Neural cell (in vitro differentiated cells): ENCODE measurements around the gene MAMLD1. TPM values are rescaled to one million over a fixed set of nuclear protein-coding genes. Genes with fewer than 3 reads are reported as not detected.

Source experiments
- H2AFZ ChIP-seq: fragments of 200-600, 300-800 bp; sonication (generic), shearing (Covaris generic); 2 replicates; pipeline ENCODE4 v1.6.0; 2014; ENCODE audit warnings: low read depth, mild to moderate bottlenecking, antibody characterized with exemption, low read length, moderate library complexity
- H3F3A ChIP-seq: fragments of 200-600 bp; shearing (Covaris generic); 2 replicates; pipeline ENCODE4 v1.6.1; 2016; ENCODE audit warnings: mild to moderate bottlenecking, moderate library complexity, mixed read lengths, antibody characterized with exemption, low read length; ENCODE audit not compliant: insufficient read depth, poor library complexity, severe bottlenecking
- H3K27ac ChIP-seq: fragments of 200-600, 300-800 bp; sonication (generic), shearing (Covaris generic); 2 replicates; pipeline ENCODE4 v1.5.1; 2014; ENCODE audit warnings: mild to moderate bottlenecking, low read length, moderate library complexity
- H3K27me3 ChIP-seq: fragments of 300-800, 200-600 bp; sonication (generic), shearing (Covaris generic); 2 replicates; pipeline ENCODE4 v1.6.0; 2014; ENCODE audit warnings: mild to moderate bottlenecking, low read depth, low read length, moderate library complexity; ENCODE audit not compliant: insufficient read depth
- H3K36me3 ChIP-seq: fragments of 300-800, 200-600 bp; sonication (generic), shearing (Covaris generic); 2 replicates; pipeline ENCODE4 v1.5.1; 2014; ENCODE audit warnings: mild to moderate bottlenecking, antibody characterized with exemption, low read length, moderate library complexity; ENCODE audit not compliant: insufficient read depth
- H3K4me2 ChIP-seq: fragments of 300-800, 200-600 bp; sonication (generic), shearing (Covaris generic); 2 replicates; pipeline ENCODE4 v1.6.0; 2014; ENCODE audit warnings: mild to moderate bottlenecking, low read length
- H3K4me3 ChIP-seq: fragments of 300-800, 200-600 bp; sonication (generic), shearing (Covaris generic); 2 replicates; pipeline ENCODE4 v1.5.1; 2014; ENCODE audit warnings: mild to moderate bottlenecking, low read length, moderate library complexity
- H3K79me2 ChIP-seq: fragments of 200-600 bp; shearing (Covaris generic); replicated peaks from 2 replicates; pipeline ENCODE4 v1.6.0; 2014; ENCODE audit warnings: mild to moderate bottlenecking, low read length, moderate library complexity; ENCODE audit not compliant: insufficient read depth
- H3K9ac ChIP-seq: fragments of 300-800, 200-600 bp; sonication (generic), shearing (Covaris generic); 2 replicates; pipeline ENCODE4 v1.6.1; 2016; ENCODE audit warnings: mild to moderate bottlenecking, low read length, mixed read lengths
- H3K9me2 ChIP-seq: fragments of 200-600 bp; shearing (Covaris generic); 2 replicates; pipeline ENCODE4 v1.6.1; 2016; ENCODE audit warnings: mild to moderate bottlenecking, low read length, mixed read lengths; ENCODE audit not compliant: insufficient read depth
- H3K9me3 ChIP-seq: fragments of 200-600, 300-800 bp; sonication (generic), shearing (Covaris generic); 2 replicates; pipeline ENCODE4 v1.6.1; 2016; ENCODE audit warnings: mild to moderate bottlenecking, mixed run types, low read length, moderate library complexity, mixed read lengths
- H4K20me1 ChIP-seq: fragments of 200-600 bp; shearing (Covaris generic); 2 replicates; pipeline ENCODE4 v1.6.1; 2016; ENCODE audit warnings: mild to moderate bottlenecking, mixed run types; ENCODE audit not compliant: insufficient read depth
- CTCF ChIP-seq: fragments of 450-650 bp; IDR thresholded peaks from 2 replicates; pipeline ENCODE4 v1.5.1; 2014; ENCODE audit warnings: antibody characterized with exemption, mild to moderate bottlenecking, moderate library complexity; ENCODE audit not compliant: poor library complexity, severe bottlenecking
- EP300 ChIP-seq: fragments of 450-650 bp; conservative IDR thresholded peaks from 2 replicates; pipeline ENCODE4 v1.6.1; 2014; ENCODE audit warnings: antibody characterized with exemption, mild to moderate bottlenecking, moderate library complexity; ENCODE audit not compliant: poor library complexity, severe bottlenecking
- EZH2 ChIP-seq: fragments of 200-600, 300-800 bp; shearing (Covaris generic), sonication (generic); IDR thresholded peaks from 2 replicates; pipeline ENCODE4 v1.6.1; 2014; ENCODE audit warnings: antibody characterized with exemption, low read length, borderline replicate concordance, mild to moderate bottlenecking; ENCODE audit not compliant: insufficient read depth, poor library complexity, severe bottlenecking
- MXI1 ChIP-seq: fragments of 450-650 bp; conservative IDR thresholded peaks from 2 replicates; pipeline ENCODE4 v1.6.1; 2014; ENCODE audit warnings: antibody characterized with exemption, mild to moderate bottlenecking; ENCODE audit not compliant: poor library complexity, severe bottlenecking
- POLR2AphosphoS5 ChIP-seq: IDR thresholded peaks from 2 replicates; pipeline ENCODE4 v1.6.1; 2012
- REST ChIP-seq: IDR thresholded peaks from 2 replicates; pipeline ENCODE4 v1.6.1; 2012; ENCODE audit warnings: borderline replicate concordance
- SMC3 ChIP-seq: fragments of 450-650 bp; conservative IDR thresholded peaks from 2 replicates; pipeline ENCODE4 v1.6.1; 2014; ENCODE audit warnings: antibody characterized with exemption, mild to moderate bottlenecking, moderate library complexity; ENCODE audit not compliant: poor library complexity
- TAF1 ChIP-seq: IDR thresholded peaks from 2 replicates; pipeline ENCODE4 v1.6.1; 2012; ENCODE audit warnings: low read depth
- polyA plus RNA-seq: library from polyadenylated mRNA; depleted of rRNA; stranded (reverse); fragments of >200 nt; gene quantifications from 2 replicates; pipeline ENCODE4 v1.2.3, GENCODE V29; 2014

MAMLD1 gene
- polyA plus RNA-seq, 1 donor from 2014 or later, result 1.4 TPM

- H3K9ac ChIP-seq, result no peak overlapping the region
- H3K4me2 ChIP-seq, result no peak overlapping the region
- no peaks in the 10 kb centered on the region for H3K27me3 ChIP-seq
- no peaks in the 10 kb centered on the region for H3K36me3 ChIP-seq
- TF ChIP-seq MXI1 (no peak), TAF1 (no peak)
- no peak overlapping the region for H3K4me3 ChIP-seq
- H3F3A ChIP-seq, result no peaks in the 10 kb centered on the region
- no peak overlapping the region for H3K27ac ChIP-seq
- no peak overlapping the region for H2AFZ ChIP-seq
- H3K9me2 ChIP-seq, result no peaks in the 10 kb centered on the region
- H3K79me2 ChIP-seq, result no peaks in the 10 kb centered on the region
- H4K20me1 ChIP-seq, result no peaks in the 10 kb centered on the region
- H3K9me3 ChIP-seq, result no peaks in the 10 kb centered on the region
These were observed 73.1 kb downstream of the MAMLD1 start for GRCh38 chrX:150436195-150436594.

GRCh38 chrX:150438165-150438564, 75.0 kb downstream of the MAMLD1 start:
- Histone ChIP-seq H3K36me3 (no peaks in the 10 kb centered on the region), H3K9me3 (no peaks in the 10 kb centered on the region), H3F3A (no peaks in the 10 kb centered on the region), H3K4me2 (no peak overlapping the region), H3K9ac (no peak overlapping the region), H3K4me3 (no peak overlapping the region), H3K27ac (no peak overlapping the region), H3K27me3 (no peaks in the 10 kb centered on the region), H2AFZ (no peak overlapping the region), H3K9me2 (no peaks in the 10 kb centered on the region), H3K79me2 (no peaks in the 10 kb centered on the region), H4K20me1 (no peaks in the 10 kb centered on the region)
- TF ChIP-seq POLR2AphosphoS5, result no peak
- TF ChIP-seq EZH2, result no peak
- TF ChIP-seq TAF1, result no peak
- no peak for TF ChIP-seq MXI1
- TF ChIP-seq EP300, result no peak
- no peak for TF ChIP-seq CTCF
- no peak for TF ChIP-seq REST
- TF ChIP-seq SMC3, result no peak

- no peak overlapping the region for H3K27ac ChIP-seq
- H3K9me3 ChIP-seq, result no peaks in the 10 kb centered on the region
- H2AFZ ChIP-seq, result no peak overlapping the region
- H3K4me2 ChIP-seq, result no peak overlapping the region
- no peaks in the 10 kb centered on the region for H3K27me3 ChIP-seq
- no peaks in the 10 kb centered on the region for H3F3A ChIP-seq
- no peaks in the 10 kb centered on the region for H3K79me2 ChIP-seq
- TF ChIP-seq SMC3 (no peak), POLR2AphosphoS5 (no peak), CTCF (no peak), EZH2 (no peak), EP300 (no peak), TAF1 (no peak), REST (no peak)
- H3K9me2 ChIP-seq, result no peaks in the 10 kb centered on the region
- no peak overlapping the region for H3K9ac ChIP-seq
- H3K36me3 ChIP-seq, result no peaks in the 10 kb centered on the region
- H4K20me1 ChIP-seq, result no peaks in the 10 kb centered on the region
- H3K4me3 ChIP-seq, result no peak overlapping the region
These were observed 83.0 kb downstream of the MAMLD1 start for GRCh38 chrX:150446151-150446550.
